ENCODE data around the gene MAPK14. TPM values are rescaled to one million over a fixed set of nuclear protein-coding genes. Genes with fewer than 3 reads are reported as not detected.

MAPK14 gene
- total and polyA plus RNA-seq, 12 donors: 11.3 to 119 (median 49.3) TPM

DNA sequence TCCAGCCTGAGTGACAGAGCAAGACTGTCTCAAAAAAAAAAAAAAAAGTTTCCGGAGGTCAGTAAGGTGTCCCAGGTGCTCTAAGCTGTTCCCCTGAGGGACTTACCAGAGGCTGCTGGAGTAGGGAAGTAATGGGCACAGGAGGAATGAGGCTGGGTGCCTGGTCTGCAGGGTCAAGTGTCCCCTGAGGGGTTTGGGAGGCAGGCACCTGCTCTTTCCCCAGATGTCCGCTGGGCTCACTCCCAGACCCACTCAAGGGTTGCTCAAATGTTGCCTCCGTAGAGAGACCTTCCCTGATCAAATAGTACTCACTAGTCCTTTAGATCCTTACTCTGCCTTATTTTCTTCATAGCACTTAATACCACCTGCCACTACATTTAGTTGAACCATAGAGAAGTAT is 97.3 kb downstream of the MAPK14 start:
- no peak overlapping the region for H3K4me3 ChIP-seq
- no peak overlapping the region for H3K27ac ChIP-seq
- no peaks in the 10 kb centered on the region for H3K27me3 ChIP-seq
- TF ChIP-seq, protein P1, sequence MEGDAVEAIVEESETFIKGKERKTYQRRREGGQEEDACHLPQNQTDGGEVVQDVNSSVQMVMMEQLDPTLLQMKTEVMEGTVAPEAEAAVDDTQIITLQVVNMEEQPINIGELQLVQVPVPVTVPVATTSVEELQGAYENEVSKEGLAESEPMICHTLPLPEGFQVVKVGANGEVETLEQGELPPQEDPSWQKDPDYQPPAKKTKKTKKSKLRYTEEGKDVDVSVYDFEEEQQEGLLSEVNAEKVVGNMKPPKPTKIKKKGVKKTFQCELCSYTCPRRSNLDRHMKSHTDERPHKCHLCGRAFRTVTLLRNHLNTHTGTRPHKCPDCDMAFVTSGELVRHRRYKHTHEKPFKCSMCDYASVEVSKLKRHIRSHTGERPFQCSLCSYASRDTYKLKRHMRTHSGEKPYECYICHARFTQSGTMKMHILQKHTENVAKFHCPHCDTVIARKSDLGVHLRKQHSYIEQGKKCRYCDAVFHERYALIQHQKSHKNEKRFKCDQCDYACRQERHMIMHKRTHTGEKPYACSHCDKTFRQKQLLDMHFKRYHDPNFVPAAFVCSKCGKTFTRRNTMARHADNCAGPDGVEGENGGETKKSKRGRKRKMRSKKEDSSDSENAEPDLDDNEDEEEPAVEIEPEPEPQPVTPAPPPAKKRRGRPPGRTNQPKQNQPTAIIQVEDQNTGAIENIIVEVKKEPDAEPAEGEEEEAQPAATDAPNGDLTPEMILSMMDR (IDR thresholded peaks at IDR 0.05): no peak
- no peak for TF ChIP-seq POLR2A (IDR thresholded peaks at IDR 0.05)
- H3K9me3 ChIP-seq (replicated peaks in 1 of 3): no peaks in the 10 kb centered on the region
- peak in 1 of 7 donors; percentile 44 for DNase-seq
- peaks cover 29 to 55% of the 10 kb centered on the region in 2 donors for H3K4me1 ChIP-seq (replicated peaks in 1 of 2)
- H3K36me3 ChIP-seq (replicated peaks in 1 of 2): no peaks in the 10 kb centered on the region
- WGBS, 4 donors: 83 to 91% (median 90%) methylated on average over 3 of the region's 3 CpGs
- intact Hi-C loops (cut with DNase I): loop anchor here in 1 of 2 donors (10.0 kb wide), 1 partner anchor 170 kb away; no protein-coding TSS in a partner anchor

DNA sequence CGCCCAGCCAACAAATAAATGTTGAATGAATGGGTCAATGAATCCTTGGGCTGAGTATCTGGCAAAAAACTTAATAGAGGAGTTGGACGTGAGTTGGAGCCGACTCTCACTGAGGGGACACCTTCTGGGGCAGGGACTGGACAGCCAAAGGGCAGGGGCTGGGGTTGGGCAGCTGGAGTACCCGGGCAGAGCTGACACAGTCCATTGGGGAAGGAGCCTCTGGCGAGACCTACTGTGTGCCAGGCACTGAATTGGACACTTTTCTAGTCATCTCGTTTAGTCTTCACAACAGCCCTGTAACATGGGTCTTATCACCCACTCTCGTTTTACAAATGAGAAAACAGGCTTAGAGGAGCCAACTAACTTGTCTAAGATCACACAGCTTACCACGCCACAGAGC is 98.0 kb downstream of the MAPK14 start:
- 85 to 87% (median 86%) methylated on average over 8 of the region's 8 CpGs for WGBS, 4 donors
- DNase-seq: peak in 1 of 7 donors; percentile 45
- peaks cover 31 to 56% of the 10 kb centered on the region in 2 donors for H3K4me1 ChIP-seq (replicated peaks in 1 of 2)

DNA sequence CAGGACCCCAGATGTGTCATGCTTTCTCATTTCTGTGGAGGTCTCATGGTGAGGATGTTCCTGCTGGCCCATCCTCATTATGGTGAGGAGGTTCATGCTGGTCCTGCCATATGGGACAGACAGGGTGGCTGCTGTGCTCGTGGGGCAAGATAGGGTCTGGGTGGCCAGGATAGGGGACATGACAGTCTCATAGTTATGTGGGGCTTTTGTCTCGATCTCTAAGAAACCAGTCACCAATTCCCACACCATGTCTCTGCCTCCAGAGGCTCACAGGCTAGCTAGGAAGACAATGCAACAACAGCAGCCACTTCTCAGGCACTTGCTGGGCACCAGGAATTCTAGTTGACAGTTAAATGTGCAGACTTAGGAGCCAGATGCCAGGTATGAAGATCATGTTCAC is 98.5 kb downstream of the MAPK14 start:
- peak in 1 of 7 donors; percentile 51 for DNase-seq
- Histone ChIP-seq H3K36me3 (replicated peaks in 1 of 2) (no peaks in the 10 kb centered on the region), H3K9me3 (replicated peaks in 1 of 3) (no peaks in the 10 kb centered on the region), H3K27ac (peak overlapping the region; percentile 14 to 90 (median 87)), H3K4me3 (no peak overlapping the region), H3K27me3 (no peaks in the 10 kb centered on the region), H3K4me1 (replicated peaks in 1 of 2) (peaks cover 36 to 56% of the 10 kb centered on the region in 2 donors)
- WGBS, 4 donors: 86 to 95% (median 89%) methylated on average over 1 to 2 of the region's 2 CpGs
- TF ChIP-seq POLR2A (IDR thresholded peaks at IDR 0.05): no peak
- TF ChIP-seq, protein P1 (IDR thresholded peaks at IDR 0.05): no peak
- intact Hi-C loops (cut with DNase I): loop anchor here in 1 of 2 donors (10.0 kb wide), 1 partner anchor 169 kb away; no protein-coding TSS in a partner anchor

More for the DNA sequence above, 98.0 kb downstream of the MAPK14 start:
- Histone ChIP-seq H3K36me3 (replicated peaks in 1 of 2) (no peaks in the 10 kb centered on the region), H3K27ac (peak overlapping the region in 1 of 5 donors; percentile 87), H3K4me3 (no peak overlapping the region), H3K9me3 (replicated peaks in 1 of 3) (no peaks in the 10 kb centered on the region), H3K27me3 (no peaks in the 10 kb centered on the region)
- no peak for TF ChIP-seq POLR2A (IDR thresholded peaks at IDR 0.05)
- TF ChIP-seq, protein P1 (IDR thresholded peaks at IDR 0.05): no peak
- intact Hi-C loops (cut with DNase I): loop anchor here in 1 of 2 donors (10.0 kb wide), 1 partner anchor 169 kb away; no protein-coding TSS in a partner anchor

DNA sequence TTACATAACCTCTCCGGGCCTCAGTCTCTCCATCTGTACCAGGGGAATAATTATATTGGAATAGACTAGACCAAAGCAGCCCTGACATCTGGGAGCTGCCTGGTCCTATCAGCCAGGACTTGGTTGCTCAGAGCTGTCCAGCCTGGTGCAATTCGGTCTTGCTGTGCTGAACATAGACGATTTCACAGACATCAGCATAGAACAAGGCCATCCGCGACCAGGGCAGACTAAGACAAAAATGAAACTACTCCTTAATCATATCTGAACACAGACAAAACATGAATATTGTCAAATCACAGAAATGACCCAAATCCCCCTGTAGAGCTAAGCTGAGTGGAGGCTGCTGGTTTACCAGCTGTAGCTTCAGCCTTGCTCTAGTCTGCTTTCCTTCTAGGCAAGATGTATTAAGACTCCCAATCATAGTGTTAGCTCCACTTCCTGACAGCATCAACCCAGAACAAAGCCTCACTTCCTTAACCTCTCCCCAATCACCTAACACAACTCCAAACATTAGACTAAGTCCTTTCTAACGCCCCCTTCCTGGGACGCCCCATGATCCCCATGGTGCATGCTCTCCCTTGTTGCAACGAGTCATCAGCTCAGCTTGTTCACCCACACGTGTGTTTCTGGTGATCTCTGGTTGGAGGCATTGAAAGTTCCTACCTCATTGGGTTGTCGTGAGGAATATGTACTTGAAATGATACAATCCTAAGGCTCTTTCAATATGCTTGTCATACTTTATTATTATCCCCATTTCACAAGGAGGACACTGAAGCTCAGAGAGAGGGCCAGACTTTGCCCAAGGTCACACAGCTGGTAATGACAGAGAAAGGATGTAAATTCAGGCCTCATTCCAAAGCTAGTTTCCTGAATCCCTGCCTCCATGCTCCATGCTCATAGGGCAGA is 99.2 kb downstream of the MAPK14 start:
- peak overlapping the region; percentile 55 to 90 (median 87) for H3K27ac ChIP-seq
- intact Hi-C loops (cut with DNase I): loop anchor here in 1 of 2 donors (10.0 kb wide), 1 partner anchor 168 kb away; no protein-coding TSS in a partner anchor
- WGBS, 4 donors: 43 to 64% (median 52%) methylated on average over 10 of the region's 10 CpGs
- H3K36me3 ChIP-seq (replicated peaks in 1 of 2): no peaks in the 10 kb centered on the region
- H3K4me1 ChIP-seq (replicated peaks in 1 of 2): peaks cover 38 to 57% of the 10 kb centered on the region in 2 donors
- TF ChIP-seq POLR2A (IDR thresholded peaks at IDR 0.05): peak in 1 of 2 donors; percentile 24
- TF ChIP-seq, protein P1 (IDR thresholded peaks at IDR 0.05): no peak
- H3K27me3 ChIP-seq: no peaks in the 10 kb centered on the region
- DNase-seq: peak in 5 of 7 donors; percentile 41 to 73 (median 61)
- H3K4me3 ChIP-seq: no peak overlapping the region
- H3K9me3 ChIP-seq (replicated peaks in 1 of 3): no peaks in the 10 kb centered on the region
